GM18858 (cell line): ENCODE measurements around the gene TRAPPC8.
A peak's percentile ranks its signal among the peaks of the same experiment; 100 is the strongest.
"Not testable (repeated sequence)": the region's sequence is repeated elsewhere in the genome, so short reads cannot be mapped to it uniquely, and the experiment has no call there.

Experiments used
- ATAC-seq: cut with Tn5 transposase; IDR thresholded peaks from one replicate; pipeline ENCODE4 v1.9.1; 2021; ENCODE audit not compliant: unreplicated experiment

TRAPPC8 gene

GRCh38 chr18:31946305-31947046 lies 3.5 kb upstream of the TRAPPC8 start:
- no peak for ATAC-seq

- ATAC-seq: no peak
Observed at GRCh38 chr18:31943878-31944816, 1.2 kb upstream of the TRAPPC8 start.

GRCh38 chr18:31942291-31942998 lies 483 bp downstream of the TRAPPC8 start:
- ATAC-seq: peak; percentile 26

GRCh38 chr18:31941010-31941809 lies 1.7 kb downstream of the TRAPPC8 start:
- no peak for ATAC-seq

- not testable (repeated sequence) for ATAC-seq
Observed at GRCh38 chr18:31934773-31935172, 8.2 kb downstream of the TRAPPC8 start.

GRCh38 chr18:31931886-31932240 lies 11.1 kb downstream of the TRAPPC8 start:
- no peak for ATAC-seq

- ATAC-seq: no peak
Observed at GRCh38 chr18:31931163-31931885, 11.6 kb downstream of the TRAPPC8 start.

GRCh38 chr18:31929273-31929672 lies 13.7 kb downstream of the TRAPPC8 start:
- no peak for ATAC-seq

GRCh38 chr18:31926988-31927387 lies 15.9 kb downstream of the TRAPPC8 start:
- ATAC-seq: not testable (repeated sequence)

- ATAC-seq: no peak
Observed at GRCh38 chr18:31920277-31920676, 22.7 kb downstream of the TRAPPC8 start.

GRCh38 chr18:31919366-31919765 lies 23.6 kb downstream of the TRAPPC8 start:
- not testable (repeated sequence) for ATAC-seq

- no peak for ATAC-seq
Observed at GRCh38 chr18:31918733-31919132, 24.2 kb downstream of the TRAPPC8 start.

- no peak for ATAC-seq
Observed at GRCh38 chr18:31901063-31901462, 41.9 kb downstream of the TRAPPC8 start.

- not testable (repeated sequence) for ATAC-seq
Observed at GRCh38 chr18:31899771-31900170, 43.2 kb downstream of the TRAPPC8 start.

- no peak for ATAC-seq
Observed at GRCh38 chr18:31892936-31893335, 50.0 kb downstream of the TRAPPC8 start.

GRCh38 chr18:31891566-31891965 lies 51.4 kb downstream of the TRAPPC8 start:
- no peak for ATAC-seq

GRCh38 chr18:31884020-31884419 lies 58.9 kb downstream of the TRAPPC8 start:
- no peak for ATAC-seq

GRCh38 chr18:31880186-31880898 lies 62.6 kb downstream of the TRAPPC8 start:
- ATAC-seq: no peak

- no peak for ATAC-seq
Observed at GRCh38 chr18:31878358-31878757, 64.6 kb downstream of the TRAPPC8 start.
